Transverse colon (tissue), 4 donors: Measurements from ENCODE around the gene TMEM130. TPM values are rescaled to one million over a fixed set of nuclear protein-coding genes. Genes with fewer than 3 reads are reported as not detected.
A peak's percentile ranks its signal among the peaks of the same experiment; 100 is the strongest.

ENCODE experiments used
- DNase-seq: peaks from one replicate; pipeline ENCODE4 v3.0.0-alpha.2; 2019
- H3K27ac ChIP-seq, 4 donors: fragments of 200-600 bp; sonication (generic); 2 replicates each; pipeline ENCODE4 v1.5.1; 2016 to 2018; ENCODE audit warnings: inconsistent platforms in 4 of 4
- H3K27me3 ChIP-seq: fragments of 200-600 bp; sonication (generic); 2 replicates; pipeline ENCODE4 v1.5.1; 2017; ENCODE audit warnings: inconsistent platforms
- H3K36me3 ChIP-seq, 4 donors: fragments of 200-600 bp; sonication (generic); 2 replicates each; pipeline ENCODE4 v1.5.1; 2017 to 2019; ENCODE audit warnings: inconsistent platforms in 4 of 4
- H3K4me1 ChIP-seq, 4 donors: fragments of 200-600 bp; sonication (generic); 2 replicates each; pipeline ENCODE4 v1.5.1; 2017 to 2020; ENCODE audit warnings: inconsistent platforms in 4 of 4
- H3K4me3 ChIP-seq, 4 donors: fragments of 200-600 bp; sonication (generic); 1 replicate in 1 of 4; 2 replicates in 3 of 4; pipeline versions ENCODE4 v1.5.1 to v1.6.1; 2017 to 2019; ENCODE audit warnings: inconsistent platforms in 4 of 4
- H3K9me3 ChIP-seq, 2 donors: fragments of 200-600 bp; sonication (generic); 2 replicates each; pipeline ENCODE4 v1.5.1; 2017 to 2019; ENCODE audit warnings: inconsistent platforms in 2 of 2
- CTCF ChIP-seq, 5 experiments: fragments of 200-600 bp in 3 of 5; fragments of 450-650 bp in 2 of 5; sonication (generic) in 3 of 5; IDR thresholded peaks; 1 replicate in 2 of 5; 2 replicates in 3 of 5; pipeline ENCODE4 v1.5.1; 2016 to 2017; ENCODE audit warnings: antibody characterized with exemption in 5 of 5, inconsistent platforms in 3 of 5, mild to moderate bottlenecking in 2 of 5, moderate library complexity in 1 of 5
- EP300 ChIP-seq: sonication (generic); formaldehyde crosslinking; IDR thresholded peaks from one replicate; pipeline ENCODE4 v1.6.1; 2017; ENCODE audit warnings: antibody characterized with exemption, low read depth
- POLR2A ChIP-seq: fragments of 450-650 bp; IDR thresholded peaks from one replicate; pipeline ENCODE4 v1.6.1; 2016; ENCODE audit warnings: antibody characterized with exemption, mild to moderate bottlenecking, moderate library complexity
- POLR2AphosphoS5 ChIP-seq, 3 donors: sonication (generic); formaldehyde crosslinking; IDR thresholded peaks; one replicate each; pipeline ENCODE4 v1.6.1; 2016; ENCODE audit warnings: antibody characterized with exemption in 3 of 3
- WGBS, 2 donors: methylation state at CpG; one replicate each; pipeline ENCODE4 v1.1.5; 2018; ENCODE audit warnings: low coverage in 1 of 2; 5-methylcytosine and 5-hydroxymethylcytosine counted together
- in situ Hi-C, 4 donors: fragments of 200-750 bp; cut with MboI; loops; one replicate each; pipeline versions ENCODE4 v1.15.0 to v1.15.1; 2017; ENCODE audit warnings: low sequenced_read_pairs in 3 of 4, low pct_ligation_motif_present in 1 of 4, low pct_unique_long_range_greater_than_20kb in 1 of 4
- intact Hi-C: fragments of 100-400 bp; cut with DNase I; formaldehyde crosslinking; loops from one replicate; pipeline ENCODE4 v1.15.1; 2023; ENCODE audit warnings: low total_unique reads
- total RNA-seq, 4 donors: library from RNA; depleted of rRNA; stranded (reverse); fragments of >200 nt; gene quantifications; one replicate each; pipeline ENCODE4 v1.1.0, GENCODE V29; 2016

Gene TMEM130
- total RNA-seq = 1 to 10 TPM in 2 of 4 donors, under 1 TPM in 1, not detected in 1; 0.14 to 1.5 (median 1.1) TPM

- Histone ChIP-seq H3K36me3 (no peaks in the 10 kb centered on the region), H3K4me1 (peaks cover 0 to 15% (median 7%) of the 10 kb centered on the region in 4 donors), H3K4me3 (peak within 1 kb of the TSS in 3 of 4 donors; percentile 7 to 50 (median 22)), H3K9me3 (no peaks in the 10 kb centered on the region), H3K27ac (no peak within 1 kb of the TSS), H3K27me3 (peaks cover 51% of the 10 kb centered on the region)
- intact Hi-C loops = no loop called here
- TF ChIP-seq EP300 (no peak), POLR2A (no peak), POLR2AphosphoS5 (IDR thresholded peaks at IDR 0.05) (no peak), CTCF (IDR thresholded peaks at IDR 0.05) (no peak)
- in situ Hi-C loops = no loop called here
- no peak for DNase-seq
- 5% methylated on average over 25 of the region's 69 CpGs; no CpG with 5 or more reads in 1 of the 2 donors for WGBS, 2 donors
These were observed at the start of gene TMEM130 for GRCh38 chr7:98869597-98870120. TSS of gene TMEM130 (minus strand) at chr7:98870014. CDS start at chr7:98869861, 153 bp downstream.

- Histone ChIP-seq H3K4me3 (no peak overlapping the region), H3K27me3 (no peaks in the 10 kb centered on the region), H3K9me3 (no peaks in the 10 kb centered on the region), H3K4me1 (no peaks in the 10 kb centered on the region), H3K36me3 (peaks cover 0 to 71% (median 25%) of the 10 kb centered on the region in 4 donors), H3K27ac (no peak overlapping the region)
- DNase-seq = no peak
- 96% methylated on average over 12 of the region's 12 CpGs; no CpG with 5 or more reads in 1 of the 2 donors for WGBS, 2 donors
- in situ Hi-C loops = no loop called here
- TF ChIP-seq EP300 (no peak), POLR2A (no peak), POLR2AphosphoS5 (IDR thresholded peaks at IDR 0.05) (no peak), CTCF (IDR thresholded peaks at IDR 0.05) (no peak)
- intact Hi-C loops = no loop called here
These were observed 47.5 kb upstream of the TMEM130 start for GRCh38 chr7:98917331-98917730.

DNA sequence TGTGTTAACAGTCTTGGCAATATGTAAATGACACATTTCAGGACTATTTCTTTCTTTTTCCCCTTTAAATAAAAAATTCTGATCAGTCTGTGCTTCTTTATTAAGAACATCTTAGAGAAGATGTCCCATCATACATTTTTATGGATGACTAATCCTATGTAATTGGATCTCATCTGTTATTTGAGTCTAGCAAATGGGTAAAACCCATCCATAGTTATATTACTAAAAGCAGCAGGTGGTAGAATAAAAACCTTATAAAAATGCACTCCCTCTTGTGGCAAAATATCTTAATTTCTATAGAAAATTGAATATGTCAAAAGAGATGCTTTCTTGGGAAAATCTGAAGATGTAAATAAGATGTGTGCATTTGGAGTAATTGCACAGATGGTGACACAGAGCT lies 43.8 kb upstream of the TMEM130 start:
- no peak overlapping the region for H3K4me3 ChIP-seq
- no peak for TF ChIP-seq POLR2A
- no peak for TF ChIP-seq CTCF (IDR thresholded peaks at IDR 0.05)
- no peak for TF ChIP-seq EP300
- TF ChIP-seq POLR2AphosphoS5 (IDR thresholded peaks at IDR 0.05) = no peak
- peaks cover 0 to 87% (median 40%) of the 10 kb centered on the region in 4 donors for H3K36me3 ChIP-seq
- no peaks in the 10 kb centered on the region for H3K9me3 ChIP-seq
- in situ Hi-C loops (no loop called here), intact Hi-C loops (no loop called here)
- no peak overlapping the region for H3K27ac ChIP-seq
- DNase-seq = no peak
- H3K4me1 ChIP-seq = no peaks in the 10 kb centered on the region
- H3K27me3 ChIP-seq = no peaks in the 10 kb centered on the region

GRCh38 chr7:98913026-98913425 lies 43.2 kb upstream of the TMEM130 start:
- DNase-seq = no peak
- Histone ChIP-seq H3K27me3 (no peaks in the 10 kb centered on the region), H3K9me3 (no peaks in the 10 kb centered on the region), H3K4me1 (no peaks in the 10 kb centered on the region), H3K27ac (no peak overlapping the region), H3K4me3 (no peak overlapping the region), H3K36me3 (peaks cover 0 to 82% (median 41%) of the 10 kb centered on the region in 4 donors)
- in situ Hi-C loops = no loop called here
- intact Hi-C loops = no loop called here
- 92 to 97% methylated on average over 6 to 8 of the region's 8 CpGs for WGBS, 2 donors
- TF ChIP-seq POLR2AphosphoS5 (IDR thresholded peaks at IDR 0.05) = no peak
- no peak for TF ChIP-seq POLR2A
- TF ChIP-seq EP300 = no peak
- no peak for TF ChIP-seq CTCF (IDR thresholded peaks at IDR 0.05)
